Adrenal gland (tissue), 5 donors: ENCODE measurements around the gene OR5H15.
"Not testable (repeated sequence)": the region's sequence is repeated elsewhere in the genome, so short reads cannot be mapped to it uniquely, and the experiment has no call there.

Experiments
- CTCF ChIP-seq, 6 experiments: fragments of 450-650 bp in 4 of 6; fragments of 200-600 bp in 2 of 6; sonication (generic) in 1 of 6; IDR thresholded peaks; 1 replicate in 5 of 6; 2 replicates in 1 of 6; pipeline versions ENCODE4 v1.5.1 to v1.8.0; 2016 to 2021; ENCODE audit warnings: antibody characterized with exemption in 6 of 6, mild to moderate bottlenecking in 2 of 6, moderate library complexity in 1 of 6
- POLR2A ChIP-seq, 2 donors: fragments of 450-650 bp; IDR thresholded peaks; one replicate each; pipeline ENCODE4 v1.6.1; 2017; ENCODE audit warnings: antibody characterized with exemption in 2 of 2, mild to moderate bottlenecking in 2 of 2, moderate library complexity in 1 of 2
- donor health status: DM: no; HTN: no; CAD: no.

DNA sequence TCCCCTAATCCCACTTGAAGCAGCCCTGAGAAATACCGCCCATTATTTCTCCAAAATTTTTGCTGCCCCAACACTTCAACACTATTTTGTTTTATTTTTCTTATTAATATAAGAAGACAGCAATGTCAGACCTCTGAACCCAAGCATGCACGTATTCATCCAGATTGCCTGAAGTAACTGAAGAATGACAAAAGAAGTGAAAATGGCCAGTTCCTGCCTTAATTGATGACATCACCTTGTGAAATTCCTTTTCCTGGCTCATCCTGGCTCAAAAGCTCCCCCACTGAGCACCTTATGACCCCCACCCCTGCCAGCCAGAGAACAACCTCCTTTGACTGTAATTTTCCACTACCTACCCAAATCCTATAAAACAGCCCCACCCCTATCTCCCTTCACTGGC, 29.8 kb downstream of the OR5H15 start:
- TF ChIP-seq CTCF, POLR2A (IDR thresholded peaks at IDR 0.05): not testable (repeated sequence)
